Neural crest cell (in vitro differentiated cells): Measurements from ENCODE around the gene SNX14. TPM values are rescaled to one million over a fixed set of nuclear protein-coding genes. Genes with fewer than 3 reads are reported as not detected.

Experiments used
- DNase-seq: peaks from one replicate; pipeline ENCODE4 v3.0.0; 2021; ENCODE audit warnings: low read depth, mixed read lengths, low spot score
- H3K27ac Mint-ChIP-seq: one replicate; pipeline ENCODE4 v1.8.0; 2021; ENCODE audit warnings: mild to moderate bottlenecking, mixed read lengths; ENCODE audit not compliant: unreplicated experiment
- H3K27me3 Mint-ChIP-seq: 2 replicates; pipeline ENCODE4 v1.8.0; 2021; ENCODE audit warnings: low read depth, mild to moderate bottlenecking, mixed read lengths
- H3K36me3 Mint-ChIP-seq: 2 replicates; pipeline ENCODE4 v1.8.0; 2021; ENCODE audit warnings: low read depth, mild to moderate bottlenecking, mixed read lengths
- H3K4me1 Mint-ChIP-seq: 2 replicates; pipeline ENCODE4 v1.8.0; 2021; ENCODE audit warnings: mixed read lengths
- H3K4me3 Mint-ChIP-seq: one replicate; pipeline ENCODE4 v1.8.0; 2021; ENCODE audit warnings: mild to moderate bottlenecking, mixed read lengths
- H3K9me3 Mint-ChIP-seq: 2 replicates; pipeline ENCODE4 v1.8.0; 2021; ENCODE audit warnings: mixed read lengths
- total RNA-seq: library from RNA; stranded (reverse); gene quantifications from 2 replicates; pipeline ENCODE4 v1.2.1, GENCODE V29; 2021
- TF ChIP-seq, protein P1 (sequence below): fragments of 200-600 bp; sonication (generic); conservative IDR thresholded peaks from 2 replicates; pipeline ENCODE4 v1.5.0; 2021; ENCODE audit warnings: antibody characterized with exemption, mild to moderate bottlenecking

The SNX14 gene
- total RNA-seq, 1 donor from 2014 or later: 56.4 TPM

DNA sequence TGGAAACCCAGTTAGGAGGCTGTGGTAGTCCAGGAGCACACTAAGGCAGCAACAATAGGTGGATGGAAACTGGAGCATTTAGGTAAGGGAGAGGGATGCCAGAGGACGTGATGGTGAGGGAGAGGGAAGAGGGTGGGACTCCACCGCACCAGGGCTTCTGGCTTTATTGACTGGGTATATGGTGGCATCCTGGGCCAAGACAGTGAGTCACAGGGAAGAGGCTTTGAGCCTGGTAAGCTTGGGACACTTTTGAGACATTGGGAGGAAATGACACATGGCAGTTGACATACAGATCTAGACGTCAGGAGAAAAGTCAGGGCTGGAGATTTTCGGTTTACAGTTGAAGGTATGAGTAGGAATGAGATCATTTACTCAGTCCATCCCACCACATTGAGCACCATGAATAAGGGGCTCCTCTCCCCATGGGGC lies 128.9 kb downstream of the SNX14 start:
- Mint-ChIP-seq H3K27me3 (no peaks in the 10 kb centered on the region), H3K4me1 (peaks cover 7% of the 10 kb centered on the region), H3K36me3 (no peaks in the 10 kb centered on the region), H3K4me3 (no peak overlapping the region), H3K9me3 (no peaks in the 10 kb centered on the region), H3K27ac (no peak overlapping the region)
- TF ChIP-seq, protein P1, sequence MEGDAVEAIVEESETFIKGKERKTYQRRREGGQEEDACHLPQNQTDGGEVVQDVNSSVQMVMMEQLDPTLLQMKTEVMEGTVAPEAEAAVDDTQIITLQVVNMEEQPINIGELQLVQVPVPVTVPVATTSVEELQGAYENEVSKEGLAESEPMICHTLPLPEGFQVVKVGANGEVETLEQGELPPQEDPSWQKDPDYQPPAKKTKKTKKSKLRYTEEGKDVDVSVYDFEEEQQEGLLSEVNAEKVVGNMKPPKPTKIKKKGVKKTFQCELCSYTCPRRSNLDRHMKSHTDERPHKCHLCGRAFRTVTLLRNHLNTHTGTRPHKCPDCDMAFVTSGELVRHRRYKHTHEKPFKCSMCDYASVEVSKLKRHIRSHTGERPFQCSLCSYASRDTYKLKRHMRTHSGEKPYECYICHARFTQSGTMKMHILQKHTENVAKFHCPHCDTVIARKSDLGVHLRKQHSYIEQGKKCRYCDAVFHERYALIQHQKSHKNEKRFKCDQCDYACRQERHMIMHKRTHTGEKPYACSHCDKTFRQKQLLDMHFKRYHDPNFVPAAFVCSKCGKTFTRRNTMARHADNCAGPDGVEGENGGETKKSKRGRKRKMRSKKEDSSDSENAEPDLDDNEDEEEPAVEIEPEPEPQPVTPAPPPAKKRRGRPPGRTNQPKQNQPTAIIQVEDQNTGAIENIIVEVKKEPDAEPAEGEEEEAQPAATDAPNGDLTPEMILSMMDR: no peak
- no peak for DNase-seq

DNA sequence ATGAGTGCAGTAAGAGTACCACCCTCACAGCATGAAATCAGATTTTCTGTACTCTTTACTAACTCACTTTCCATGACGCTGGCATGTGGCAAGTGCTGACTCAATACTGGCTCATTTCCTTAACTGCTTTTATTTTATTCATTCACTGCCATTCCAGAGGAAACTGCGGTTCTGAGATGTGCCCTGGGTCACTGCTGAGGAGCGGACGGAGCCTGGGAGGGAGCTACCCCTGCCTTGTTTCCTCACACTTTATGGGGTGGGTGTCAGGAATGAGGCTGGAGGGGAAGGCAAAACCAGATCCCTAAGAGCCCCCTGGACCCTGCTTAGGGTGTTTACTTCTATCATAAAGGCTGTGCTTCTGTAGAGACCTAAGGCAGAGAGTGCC lies 129.4 kb downstream of the SNX14 start:
- Mint-ChIP-seq H3K4me1 (peaks cover 7% of the 10 kb centered on the region), H3K9me3 (no peaks in the 10 kb centered on the region), H3K36me3 (no peaks in the 10 kb centered on the region), H3K4me3 (no peak overlapping the region), H3K27ac (no peak overlapping the region), H3K27me3 (peaks cover 3% of the 10 kb centered on the region)
- TF ChIP-seq, protein P1: no peak
- no peak for DNase-seq

- no peaks in the 10 kb centered on the region for H3K9me3 Mint-ChIP-seq
- peaks cover 7% of the 10 kb centered on the region for H3K4me1 Mint-ChIP-seq
- no peaks in the 10 kb centered on the region for H3K36me3 Mint-ChIP-seq
- no peak overlapping the region for H3K27ac Mint-ChIP-seq
- no peak overlapping the region for H3K4me3 Mint-ChIP-seq
- DNase-seq: no peak
- TF ChIP-seq, protein P1: no peak
- peaks cover 4% of the 10 kb centered on the region for H3K27me3 Mint-ChIP-seq
These were observed 129.9 kb downstream of the SNX14 start for GRCh38 chr6:85463621-85464259.

DNA sequence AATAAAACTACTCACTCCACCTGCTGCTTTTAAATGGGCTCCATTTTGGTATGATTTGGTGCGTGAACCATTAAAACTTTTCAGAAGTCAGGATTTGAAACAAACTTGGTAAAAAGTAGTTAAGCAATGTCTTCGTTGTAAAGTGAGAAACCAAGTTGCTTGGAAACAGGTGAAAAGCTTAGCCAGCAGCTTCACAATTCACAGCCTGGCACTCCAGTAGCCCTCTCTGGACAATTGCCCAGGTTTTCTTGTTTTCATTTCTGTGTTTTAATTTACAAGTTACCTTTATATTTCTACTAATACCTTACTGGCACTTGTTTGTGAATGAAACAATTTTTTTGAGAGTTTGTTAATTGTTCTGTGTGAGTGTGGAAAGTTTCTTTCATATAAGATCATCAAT lies 131.0 kb downstream of the SNX14 start:
- Mint-ChIP-seq H3K27me3 (peaks cover 11% of the 10 kb centered on the region), H3K36me3 (no peaks in the 10 kb centered on the region), H3K9me3 (no peaks in the 10 kb centered on the region), H3K27ac (no peak overlapping the region), H3K4me1 (peaks cover 7% of the 10 kb centered on the region), H3K4me3 (no peak overlapping the region)
- TF ChIP-seq, protein P1: no peak
- DNase-seq: no peak

DNA sequence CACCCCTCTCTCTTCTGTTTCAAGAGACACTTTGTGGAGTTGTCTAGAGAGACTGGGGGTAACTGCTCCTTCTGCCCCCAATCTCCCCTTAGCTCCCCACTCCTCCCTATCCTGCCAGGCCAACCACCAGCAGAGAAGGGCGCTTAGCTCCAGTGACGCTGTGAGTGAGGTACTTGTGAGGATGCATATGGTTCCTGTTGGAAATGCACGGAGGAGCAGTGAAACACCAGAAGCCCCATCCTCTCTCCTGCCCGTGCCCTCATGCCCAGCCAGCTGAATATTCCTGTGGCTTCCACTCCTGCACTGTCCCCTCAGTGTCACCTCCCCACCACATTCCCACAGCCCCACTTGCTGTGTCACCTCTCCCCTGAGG lies 131.9 kb downstream of the SNX14 start:
- Mint-ChIP-seq H3K36me3 (no peaks in the 10 kb centered on the region), H3K4me1 (peaks cover 7% of the 10 kb centered on the region), H3K9me3 (no peaks in the 10 kb centered on the region), H3K27me3 (peaks cover 20% of the 10 kb centered on the region), H3K4me3 (no peak overlapping the region), H3K27ac (no peak overlapping the region)
- DNase-seq: no peak
- TF ChIP-seq, protein P1: no peak
